Stimulated activated CD4-positive, alpha-beta T cell treated with anti-CD3 and anti-CD28 coated beads, TNF-alpha, amount 100 ng/mL, for 48 hours (primary cell): ENCODE measurements around the gene ZG16.

Source experiments
- DNase-seq, 3 donors: peaks; one replicate each; pipeline ENCODE4 v3.0.0-alpha.2; 2020; ENCODE audit warnings: low read depth in 3 of 3

ZG16 gene

DNA sequence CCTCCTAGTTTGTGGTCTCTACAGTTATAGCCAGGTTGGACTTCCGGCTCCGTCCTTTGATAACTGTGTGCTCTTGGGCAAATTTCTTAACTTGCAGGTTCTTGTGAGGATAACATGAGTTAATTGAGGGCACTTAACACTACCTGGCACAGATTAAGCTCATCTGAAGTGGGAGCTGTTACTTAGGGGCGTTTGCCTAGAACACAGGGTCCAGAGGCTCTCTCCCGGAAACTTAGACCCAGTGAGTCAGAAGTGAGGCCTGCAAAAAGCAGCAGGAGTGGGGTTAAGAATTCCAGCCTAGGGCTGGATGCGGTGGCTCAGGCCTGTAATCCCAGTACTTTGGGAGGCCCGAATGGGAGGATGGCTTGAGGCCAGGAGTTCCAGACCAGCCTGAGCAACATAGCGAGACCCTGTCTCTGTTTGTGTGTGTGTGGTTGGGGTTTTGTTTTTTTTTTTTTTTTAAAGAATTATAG lies 43.6 kb downstream of the ZG16 start:
- no peak for DNase-seq

DNA sequence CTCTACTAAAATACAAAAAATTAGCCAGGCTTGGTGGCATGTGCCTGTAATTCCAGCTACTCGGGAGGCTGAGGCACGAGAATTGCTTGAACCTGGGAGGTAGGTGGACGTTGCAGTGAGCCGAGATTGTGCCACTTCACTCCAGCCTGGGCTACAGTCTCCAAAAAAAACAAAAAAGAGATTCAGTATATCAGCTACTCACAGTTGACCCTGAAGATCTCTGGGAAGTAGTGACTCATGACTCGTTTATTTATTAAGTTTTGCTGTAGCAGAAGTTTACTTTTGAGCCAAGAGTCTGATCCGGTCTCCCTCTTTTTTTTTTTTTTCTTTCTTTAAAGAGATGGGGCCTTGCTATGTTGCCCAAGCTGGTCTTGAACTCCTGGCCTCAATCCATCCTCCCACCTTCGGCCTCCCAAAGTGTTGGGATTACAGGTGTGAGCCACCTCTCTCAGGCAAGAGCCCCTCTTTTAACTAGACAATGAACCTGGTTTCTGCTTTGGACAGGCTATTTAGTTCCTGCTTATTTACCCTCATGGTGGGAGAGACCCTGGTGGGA lies 46.6 kb downstream of the ZG16 start:
- DNase-seq, result no peak

DNA sequence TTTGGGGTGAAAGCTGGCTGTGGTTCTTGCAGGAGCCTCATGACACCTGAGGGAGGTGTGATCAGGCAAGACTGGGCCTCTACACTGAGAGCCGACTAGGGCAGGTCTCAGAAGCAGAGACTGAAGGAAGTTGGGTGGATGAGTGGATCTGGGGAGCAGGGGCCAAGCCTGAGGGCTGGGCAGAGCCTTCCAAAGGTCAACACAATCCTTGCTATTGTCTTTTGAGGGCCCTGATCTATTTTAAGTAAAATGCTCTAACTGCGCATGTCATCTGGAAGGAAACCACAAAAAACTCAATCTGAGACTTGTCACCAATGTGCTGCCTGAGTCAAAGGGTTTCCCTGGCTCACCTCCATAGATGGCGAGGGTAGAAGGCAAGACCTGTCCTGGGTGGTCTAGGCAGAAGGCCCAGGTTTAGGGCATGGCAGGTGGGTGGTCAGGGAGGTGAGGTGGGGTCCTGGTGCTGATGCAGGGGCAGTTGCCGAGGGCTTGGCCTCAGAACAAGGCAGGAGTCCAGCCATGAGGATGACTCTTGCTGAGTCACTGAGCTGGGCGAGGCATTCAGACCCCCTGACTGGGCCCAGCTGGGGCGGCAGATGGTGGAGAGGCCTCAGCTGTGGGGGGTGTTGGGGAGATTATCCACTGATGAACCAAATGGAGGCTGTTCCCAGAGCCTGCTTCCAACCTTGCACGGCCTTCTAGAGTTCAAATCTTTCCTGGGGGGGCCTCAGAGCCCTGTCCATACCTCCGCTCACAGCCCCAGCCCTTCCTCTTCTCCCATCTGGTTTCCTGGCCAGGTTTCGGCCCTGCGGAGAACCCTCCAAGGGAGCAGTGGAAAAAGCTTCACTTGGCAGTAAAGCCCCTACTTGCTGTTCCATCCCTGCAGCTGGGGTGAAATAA lies 47.3 kb downstream of the ZG16 start:
- no peak for DNase-seq

DNA sequence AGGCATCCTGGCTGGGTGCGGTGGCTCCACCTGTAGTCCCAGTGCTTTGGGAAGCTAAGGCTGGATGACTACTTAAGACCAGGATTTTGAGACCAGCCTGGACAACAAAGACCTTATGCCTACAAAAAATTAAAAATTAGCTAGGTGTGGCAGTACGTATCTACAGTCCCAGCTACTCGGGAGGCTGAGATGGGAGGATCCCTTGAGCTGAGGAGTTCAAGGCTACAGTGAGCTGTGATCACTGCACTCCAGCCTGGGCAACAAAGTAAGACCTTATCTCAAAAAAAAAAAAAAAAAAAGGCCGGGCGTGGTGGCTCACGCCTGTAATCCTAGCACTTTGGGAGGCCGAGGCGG lies 48.3 kb downstream of the ZG16 start:
- DNase-seq, result no peak

DNA sequence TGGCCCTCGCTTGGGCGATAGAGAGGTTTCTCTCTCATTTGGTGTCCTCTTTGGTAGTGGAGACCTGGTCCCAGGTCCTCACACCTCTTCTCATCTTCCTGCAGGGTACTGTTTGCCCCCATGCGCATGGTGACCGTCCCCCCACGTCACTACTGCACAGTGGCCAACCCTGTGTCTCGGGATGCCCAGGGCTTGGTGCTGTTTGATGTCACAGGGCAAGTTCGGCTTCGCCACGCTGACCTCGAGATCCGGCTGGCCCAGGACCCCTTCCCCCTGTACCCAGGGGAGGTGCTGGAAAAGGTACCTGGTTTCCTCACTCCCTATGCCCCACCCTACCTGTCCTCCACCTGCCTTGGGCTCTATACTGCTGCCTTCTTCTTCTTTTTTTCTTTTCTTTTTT lies 52.7 kb downstream of the ZG16 start:
- no peak for DNase-seq

DNA sequence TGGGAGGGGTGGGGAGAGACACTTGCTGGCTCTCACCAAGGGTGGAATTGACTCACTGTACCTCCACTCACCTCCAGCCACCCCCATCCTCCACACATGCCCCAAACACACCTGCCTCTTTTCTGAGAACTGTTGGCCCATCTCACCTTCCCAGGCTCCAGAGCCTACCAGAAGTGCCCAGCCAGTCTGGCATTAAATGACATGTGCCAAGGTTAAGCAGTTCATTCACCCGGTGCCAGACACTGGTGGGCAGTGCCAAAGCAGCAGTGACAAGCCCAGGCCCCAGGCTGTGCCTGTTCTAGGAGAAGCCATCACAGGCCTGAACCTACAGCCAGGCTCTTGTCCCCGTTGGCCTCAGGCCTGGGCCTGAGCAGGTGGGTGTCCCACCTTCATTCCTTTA lies 53.4 kb downstream of the ZG16 start:
- DNase-seq, result no peak
